ENCODE results near the gene CHRND.

- TF ChIP-seq CTCF (IDR thresholded peaks at IDR 0.05; ENCODE audit: insufficient read depth, low read depth, low read length) (no peak), EZH2 (IDR thresholded peaks at IDR 0.05; ENCODE audit: insufficient read depth, low read length) (peak; percentile 41)
These were observed 24.1 kb upstream of the CHRND start for GRCh38 chr2:232501794-232502390.
